RWPE2 (cell line): ENCODE data around the gene GGTA1.

Experiments used
- ATAC-seq: fragments of 200-7000 bp; cut with Tn5 transposase; 3 replicates; pipeline ENCODE4 v1.9.1; 2021; ENCODE audit warnings: low read depth
- DNase-seq: peaks from one replicate; pipeline ENCODE4 v3.0.0-alpha.2; 2020; ENCODE audit warnings: low spot score
- H3K27ac ChIP-seq: fragments of 450-650 bp; 2 replicates; pipeline ENCODE4 v1.5.1; 2017; ENCODE audit warnings: mild to moderate bottlenecking; ENCODE audit not compliant: poor library complexity, severe bottlenecking
- H3K27me3 ChIP-seq: fragments of 250-450 bp; sonication (Bioruptor Pico); 2 replicates; pipeline ENCODE4 v1.5.1; 2021; ENCODE audit warnings: mild to moderate bottlenecking, moderate library complexity; ENCODE audit not compliant: insufficient read depth, poor library complexity, severe bottlenecking
- H3K36me3 ChIP-seq: fragments of 250-450 bp; sonication (Bioruptor Pico); 2 replicates; pipeline ENCODE4 v1.5.1; 2020; ENCODE audit warnings: low read depth, mild to moderate bottlenecking, moderate library complexity
- H3K4me1 ChIP-seq: fragments of 250-450 bp; sonication (Bioruptor Pico); 2 replicates; pipeline ENCODE4 v1.5.1; 2021; ENCODE audit warnings: mild to moderate bottlenecking, moderate library complexity; ENCODE audit not compliant: insufficient read depth, poor library complexity, severe bottlenecking
- H3K4me3 ChIP-seq: fragments of 250-450 bp; sonication (Bioruptor Pico); 2 replicates; pipeline ENCODE4 v1.5.1; 2021; ENCODE audit warnings: mild to moderate bottlenecking, moderate library complexity; ENCODE audit not compliant: severe bottlenecking
- H3K9me3 ChIP-seq: fragments of 250-450 bp; sonication (Bioruptor Pico); 2 replicates; pipeline ENCODE4 v1.5.1; 2021; ENCODE audit warnings: mild to moderate bottlenecking, moderate library complexity; ENCODE audit not compliant: severe bottlenecking
- CTCF ChIP-seq: fragments of 450-650 bp; IDR thresholded peaks from one replicate; pipeline ENCODE4 v1.5.1; 2017; ENCODE audit warnings: mild to moderate bottlenecking, moderate library complexity; ENCODE audit not compliant: poor library complexity, severe bottlenecking

GGTA1 gene

GRCh38 chr9:121499177-121499426 is 542 bp downstream of the GGTA1 start:
- peaks cover 4% of the 10 kb centered on the region for H3K4me1 ChIP-seq
- H3K9me3 ChIP-seq, result peaks cover 2% of the 10 kb centered on the region
- H3K27me3 ChIP-seq, result peaks cover 11% of the 10 kb centered on the region
- DNase-seq (no peak), ATAC-seq (no peak; the same call in 2 of the 3 replicates)
- H3K27ac ChIP-seq, result no peak overlapping the region
- TF ChIP-seq CTCF, result no peak
- H3K4me3 ChIP-seq, result peak overlapping the region; percentile 24
- no peaks in the 10 kb centered on the region for H3K36me3 ChIP-seq

GRCh38 chr9:121498487-121499176 is 1.0 kb downstream of the GGTA1 start:
- Histone ChIP-seq H3K27me3 (peaks cover 11% of the 10 kb centered on the region), H3K4me1 (peaks cover 4% of the 10 kb centered on the region), H3K27ac (no peak overlapping the region), H3K9me3 (peaks cover 2% of the 10 kb centered on the region), H3K36me3 (no peaks in the 10 kb centered on the region), H3K4me3 (peak overlapping the region; percentile 24)
- ATAC-seq (peak; percentile 41), DNase-seq (no peak)
- peak; percentile 59 for TF ChIP-seq CTCF

- H3K4me3 ChIP-seq, result no peak overlapping the region
- no peak for DNase-seq
- peaks cover 11% of the 10 kb centered on the region for H3K27me3 ChIP-seq
- H3K9me3 ChIP-seq, result peaks cover 2% of the 10 kb centered on the region
- H3K4me1 ChIP-seq, result peaks cover 4% of the 10 kb centered on the region
- H3K36me3 ChIP-seq, result no peaks in the 10 kb centered on the region
- peak; percentile 74 for TF ChIP-seq CTCF
- ATAC-seq, result peak; percentile 49
- no peak overlapping the region for H3K27ac ChIP-seq
Measured at GRCh38 chr9:121498150-121498486, 1.5 kb downstream of the GGTA1 start.

GRCh38 chr9:121495976-121496375 is 3.7 kb downstream of the GGTA1 start:
- peaks cover 4% of the 10 kb centered on the region for H3K4me1 ChIP-seq
- H3K27ac ChIP-seq, result no peak overlapping the region
- ATAC-seq (no peak), DNase-seq (no peak)
- peaks cover 11% of the 10 kb centered on the region for H3K27me3 ChIP-seq
- H3K36me3 ChIP-seq, result no peaks in the 10 kb centered on the region
- peaks cover 2% of the 10 kb centered on the region for H3K9me3 ChIP-seq
- H3K4me3 ChIP-seq, result no peak overlapping the region
- no peak for TF ChIP-seq CTCF

GRCh38 chr9:121494192-121494591 is 5.5 kb downstream of the GGTA1 start:
- Histone ChIP-seq H3K36me3 (no peaks in the 10 kb centered on the region), H3K27ac (no peak overlapping the region), H3K4me1 (no peaks in the 10 kb centered on the region), H3K27me3 (peaks cover 5% of the 10 kb centered on the region), H3K9me3 (peaks cover 2% of the 10 kb centered on the region), H3K4me3 (no peak overlapping the region)
- TF ChIP-seq CTCF, result no peak
- no peak for DNase-seq
- ATAC-seq, result no peak
